Natural killer cell (primary cell): ENCODE data around the gene DDX56. TPM values are rescaled to one million over a fixed set of nuclear protein-coding genes. Genes with fewer than 3 reads are reported as not detected.

Source experiments
- ATAC-seq, 3 donors: fragments of 150-1000 bp in 2 of 3; fragments of 200-7000 bp in 1 of 3; cut with Tn5 transposase; 1 replicate in 1 of 3; 2 replicates in 2 of 3; pipeline ENCODE4 v1.10.0; 2021; ENCODE audit warnings: mild to moderate bottlenecking in 2 of 3, moderate library complexity in 2 of 3
- DNase-seq, 2 donors: peaks; one replicate each; pipeline versions ENCODE4 v3.0.0 to v3.0.0-alpha.2; 2013 to 2021; ENCODE audit warnings: mixed read lengths in 1 of 2
- H3K27ac ChIP-seq: one replicate; pipeline ENCODE4 v1.5.1; 2013; ENCODE audit warnings: mild to moderate bottlenecking, low read length
- H3K27me3 ChIP-seq: one replicate; pipeline ENCODE4 v1.6.1; 2013; ENCODE audit warnings: low read length; ENCODE audit not compliant: control insufficient read depth, insufficient read depth
- H3K36me3 ChIP-seq: one replicate; pipeline ENCODE4 v1.6.1; 2013; ENCODE audit warnings: low read length; ENCODE audit not compliant: control insufficient read depth, insufficient read depth
- H3K4me1 ChIP-seq: one replicate; pipeline ENCODE4 v1.6.1; 2013; ENCODE audit warnings: low read length; ENCODE audit not compliant: control insufficient read depth, insufficient read depth
- H3K4me3 ChIP-seq: one replicate; pipeline ENCODE4 v1.5.1; 2013; ENCODE audit warnings: low read length
- H3K9me3 ChIP-seq: one replicate; pipeline ENCODE4 v1.6.1; 2013; ENCODE audit warnings: low read length; ENCODE audit not compliant: control insufficient read depth, insufficient read depth
- H3K27ac Mint-ChIP-seq, 2 donors: one replicate each; pipeline ENCODE4 v1.8.0; 2022; ENCODE audit warnings: mild to moderate bottlenecking in 2 of 2, mixed read lengths in 2 of 2, moderate library complexity in 1 of 2
- H3K27me3 Mint-ChIP-seq, 2 donors: one replicate each; pipeline ENCODE4 v1.8.0; 2022; ENCODE audit warnings: low read depth in 2 of 2, mixed read lengths in 2 of 2
- H3K36me3 Mint-ChIP-seq: one replicate; pipeline ENCODE4 v1.8.0; 2022; ENCODE audit warnings: mixed read lengths
- H3K4me1 Mint-ChIP-seq, 2 donors: one replicate each; pipeline ENCODE4 v1.8.0; 2022; ENCODE audit warnings: mixed read lengths in 2 of 2
- H3K4me3 Mint-ChIP-seq: one replicate; pipeline ENCODE4 v1.8.0; 2022; ENCODE audit warnings: mild to moderate bottlenecking, moderate library complexity, mixed read lengths
- H3K9me3 Mint-ChIP-seq, 2 donors: one replicate each; pipeline ENCODE4 v1.8.0; 2022; ENCODE audit warnings: mixed read lengths in 2 of 2
- WGBS: methylation state at CpG from one replicate; pipeline ENCODE4 v1.1.7; 2013; ENCODE audit warnings: missing lambda C conversion rate; ENCODE audit not compliant: insufficient coverage; 5-methylcytosine and 5-hydroxymethylcytosine counted together
- intact Hi-C: fragments of 100-400 bp; cut with micrococcal nuclease; formaldehyde crosslinking; loops from one replicate; pipeline ENCODE4 v1.14.2; 2022
- total RNA-seq, 4 donors: library from RNA; stranded (reverse); fragments of 120-200 nt in 1 of 4; gene quantifications; one replicate each; pipeline versions ENCODE4 v1.2.3 to v1.2.4, GENCODE V29; 2013 to 2022
- TF ChIP-seq, protein P1 (sequence below): fragments of 200-600 bp; IDR thresholded peaks from one replicate; pipeline ENCODE4 v1.8.0; 2022; ENCODE audit warnings: antibody characterized with exemption

Gene DDX56
- total RNA-seq, 3 donors from 2014 or later (not counting 1 experiment from before 2014, with no cell fraction given) = 67.8 to 85.5 (median 84.5) TPM

DNA sequence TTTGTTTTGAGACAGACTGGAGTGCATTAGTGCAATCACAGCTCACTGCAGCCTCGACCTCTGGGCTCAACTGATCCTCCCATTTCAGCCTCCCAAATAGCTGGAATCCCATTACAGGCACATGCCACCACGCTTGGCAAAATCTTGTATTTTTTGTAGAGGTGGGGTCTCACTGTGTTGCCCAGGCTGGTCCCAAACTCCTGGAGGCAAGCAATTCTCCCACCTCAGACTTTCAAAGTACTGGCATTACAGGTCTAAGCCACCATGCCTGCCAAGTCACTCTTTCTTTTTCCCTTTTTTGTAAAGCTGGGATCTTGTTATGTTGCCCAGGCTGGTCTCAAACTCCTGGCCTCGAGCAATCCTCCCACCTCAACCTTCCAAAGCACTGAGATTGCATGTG, 24.3 kb downstream of the DDX56 start:
- Histone ChIP-seq H3K27me3 (peaks cover 2% of the 10 kb centered on the region), H3K4me3 (no peak overlapping the region), H3K27ac (no peak overlapping the region), H3K36me3 (no peaks in the 10 kb centered on the region), H3K9me3 (no peaks in the 10 kb centered on the region), H3K4me1 (no peaks in the 10 kb centered on the region)
- Mint-ChIP-seq H3K27me3 (peaks cover 31 to 34% of the 10 kb centered on the region in 2 donors), H3K4me1 (no peaks in the 10 kb centered on the region), H3K27ac (no peak overlapping the region), H3K9me3 (no peaks in the 10 kb centered on the region), H3K4me3 (no peak overlapping the region), H3K36me3 (no peaks in the 10 kb centered on the region)
- DNase-seq (no peak), ATAC-seq (no peak)
- TF ChIP-seq, protein P1, sequence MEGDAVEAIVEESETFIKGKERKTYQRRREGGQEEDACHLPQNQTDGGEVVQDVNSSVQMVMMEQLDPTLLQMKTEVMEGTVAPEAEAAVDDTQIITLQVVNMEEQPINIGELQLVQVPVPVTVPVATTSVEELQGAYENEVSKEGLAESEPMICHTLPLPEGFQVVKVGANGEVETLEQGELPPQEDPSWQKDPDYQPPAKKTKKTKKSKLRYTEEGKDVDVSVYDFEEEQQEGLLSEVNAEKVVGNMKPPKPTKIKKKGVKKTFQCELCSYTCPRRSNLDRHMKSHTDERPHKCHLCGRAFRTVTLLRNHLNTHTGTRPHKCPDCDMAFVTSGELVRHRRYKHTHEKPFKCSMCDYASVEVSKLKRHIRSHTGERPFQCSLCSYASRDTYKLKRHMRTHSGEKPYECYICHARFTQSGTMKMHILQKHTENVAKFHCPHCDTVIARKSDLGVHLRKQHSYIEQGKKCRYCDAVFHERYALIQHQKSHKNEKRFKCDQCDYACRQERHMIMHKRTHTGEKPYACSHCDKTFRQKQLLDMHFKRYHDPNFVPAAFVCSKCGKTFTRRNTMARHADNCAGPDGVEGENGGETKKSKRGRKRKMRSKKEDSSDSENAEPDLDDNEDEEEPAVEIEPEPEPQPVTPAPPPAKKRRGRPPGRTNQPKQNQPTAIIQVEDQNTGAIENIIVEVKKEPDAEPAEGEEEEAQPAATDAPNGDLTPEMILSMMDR = no peak
- WGBS = 75% methylated on average over 2 of the region's 3 CpGs
- intact Hi-C loops = no loop called here

DNA sequence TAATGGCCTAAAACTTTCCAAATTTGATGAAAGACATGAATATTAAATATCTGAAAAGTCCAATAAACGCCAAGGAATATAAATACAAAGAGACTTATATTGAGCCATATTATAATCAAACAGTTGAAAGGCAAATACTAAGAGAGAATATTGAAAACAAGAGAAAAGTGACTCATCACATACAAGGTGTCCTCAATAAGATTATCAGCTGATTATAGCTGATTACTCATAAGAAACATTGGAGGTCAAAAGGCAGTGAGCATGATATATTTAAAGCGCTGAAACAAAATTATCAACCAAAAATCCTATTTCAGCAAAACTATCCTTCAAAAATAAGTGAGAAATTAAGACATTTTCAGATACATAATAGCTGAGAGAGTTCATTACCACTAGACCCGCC, 24.8 kb downstream of the DDX56 start:
- Mint-ChIP-seq H3K4me1 (no peaks in the 10 kb centered on the region), H3K27me3 (peaks cover 31 to 34% of the 10 kb centered on the region in 2 donors), H3K9me3 (no peaks in the 10 kb centered on the region), H3K4me3 (no peak overlapping the region), H3K36me3 (no peaks in the 10 kb centered on the region), H3K27ac (no peak overlapping the region)
- H3K4me1 ChIP-seq = no peaks in the 10 kb centered on the region
- intact Hi-C loops = no loop called here
- ATAC-seq (no peak), DNase-seq (no peak)
- no peak overlapping the region for H3K27ac ChIP-seq
- H3K4me3 ChIP-seq = no peak overlapping the region
- no CpG with 5 or more reads among the region's 3 CpGs for WGBS
- TF ChIP-seq, protein P1 = no peak
- H3K9me3 ChIP-seq = no peaks in the 10 kb centered on the region
- H3K27me3 ChIP-seq = peaks cover 2% of the 10 kb centered on the region
- no peaks in the 10 kb centered on the region for H3K36me3 ChIP-seq

DNA sequence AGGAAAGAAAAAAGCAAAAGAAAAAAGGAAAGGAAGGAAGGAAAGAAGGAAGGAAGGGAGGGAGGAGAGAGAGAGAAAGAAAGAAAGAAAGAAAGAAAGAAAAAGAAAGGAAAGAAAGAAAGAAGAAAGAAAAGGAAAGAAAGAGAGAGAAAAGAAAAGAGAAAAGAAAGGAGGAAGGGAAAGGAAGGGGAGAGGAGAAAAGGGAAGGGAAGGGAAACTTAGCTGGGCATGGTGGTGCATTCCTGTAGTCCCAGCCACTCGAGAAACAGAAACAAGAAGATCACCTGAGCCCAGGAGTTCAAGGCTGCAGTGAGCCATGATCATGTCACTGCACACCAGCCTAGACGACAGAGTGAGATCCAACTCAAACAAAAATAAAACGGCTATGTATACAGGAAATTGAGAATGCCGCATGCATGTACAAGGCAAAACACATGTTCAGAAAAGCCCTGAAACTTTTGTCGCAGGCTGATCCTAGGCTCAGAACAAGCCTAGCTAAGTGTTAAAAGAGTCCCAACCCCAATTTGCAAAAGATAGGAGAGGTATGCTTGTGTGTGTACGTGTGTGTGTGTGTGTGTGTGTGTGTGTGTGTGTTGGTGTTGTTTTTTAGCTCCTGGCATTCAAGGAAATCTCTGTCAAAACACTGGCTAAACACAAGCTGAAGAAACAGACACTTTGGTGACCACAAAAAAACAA, 26.0 kb downstream of the DDX56 start:
- no peaks in the 10 kb centered on the region for H3K36me3 Mint-ChIP-seq
- Histone ChIP-seq H3K4me3 (no peak overlapping the region), H3K9me3 (no peaks in the 10 kb centered on the region), H3K36me3 (no peaks in the 10 kb centered on the region), H3K27me3 (peaks cover 2% of the 10 kb centered on the region), H3K4me1 (no peaks in the 10 kb centered on the region), H3K27ac (no peak overlapping the region)
- no peak overlapping the region for H3K27ac Mint-ChIP-seq
- 68% methylated on average over 6 of the region's 6 CpGs for WGBS
- no peak overlapping the region for H3K4me3 Mint-ChIP-seq
- H3K4me1 Mint-ChIP-seq = no peaks in the 10 kb centered on the region
- no peak for DNase-seq
- intact Hi-C loops = no loop called here
- peaks cover 27 to 34% of the 10 kb centered on the region in 2 donors for H3K27me3 Mint-ChIP-seq
- H3K9me3 Mint-ChIP-seq = no peaks in the 10 kb centered on the region
- no peak for ATAC-seq
- TF ChIP-seq, protein P1 = no peak
